CD4-positive, alpha-beta T cell treated with Interleukin-4 for 4 hours (primary cell): ENCODE measurements around the gene CFAP69.
A peak's percentile ranks its signal among the peaks of the same experiment; 100 is the strongest.

Experiments
- DNase-seq: peaks from one replicate; pipeline ENCODE4 v3.0.0-alpha.2; 2020

Gene CFAP69

GRCh38 chr7:90244909-90245851 lies at the start of gene CFAP69:
Gene CFAP69 (plus strand): TSS chr7:90245174. CDS start chr7:90245425, 251 bp downstream.
- DNase-seq: peak; percentile 85

GRCh38 chr7:90201500-90202195 lies 43.3 kb upstream of the CFAP69 start:
- DNase-seq: no peak

GRCh38 chr7:90207956-90208355 lies 37.0 kb upstream of the CFAP69 start:
- DNase-seq: no peak

GRCh38 chr7:90209776-90210175 lies 35.2 kb upstream of the CFAP69 start:
- DNase-seq: no peak

- DNase-seq: no peak
Measured at GRCh38 chr7:90210475-90210874, 34.5 kb upstream of the CFAP69 start.

GRCh38 chr7:90210981-90211380 lies 34.0 kb upstream of the CFAP69 start:
- DNase-seq: no peak

- no peak for DNase-seq
Measured at GRCh38 chr7:90211391-90212148, 33.4 kb upstream of the CFAP69 start, which contains the start of gene STEAP2. Gene STEAP2 (plus strand): TSS chr7:90211740. CDS start chr7:90225083, 13,343 bp downstream.

GRCh38 chr7:90212149-90212495 lies 32.9 kb upstream of the CFAP69 start:
- no peak for DNase-seq

GRCh38 chr7:90213521-90213920 lies 31.5 kb upstream of the CFAP69 start:
- DNase-seq: no peak

GRCh38 chr7:90216080-90216674 lies 28.8 kb upstream of the CFAP69 start:
- DNase-seq: no peak

- DNase-seq: no peak
Measured at GRCh38 chr7:90216771-90217170, 28.2 kb upstream of the CFAP69 start.

- DNase-seq: no peak
Measured at GRCh38 chr7:90222390-90222789, 22.6 kb upstream of the CFAP69 start.

- no peak for DNase-seq
Measured at GRCh38 chr7:90222811-90223725, 21.9 kb upstream of the CFAP69 start.

GRCh38 chr7:90224195-90224594 lies 20.8 kb upstream of the CFAP69 start:
- no peak for DNase-seq

- DNase-seq: no peak
Measured at GRCh38 chr7:90225181-90225580, 19.8 kb upstream of the CFAP69 start.

GRCh38 chr7:90225601-90226000 lies 19.4 kb upstream of the CFAP69 start:
- DNase-seq: no peak

GRCh38 chr7:90227259-90227658 lies 17.7 kb upstream of the CFAP69 start:
- no peak for DNase-seq

GRCh38 chr7:90229682-90230081 lies 15.3 kb upstream of the CFAP69 start:
- DNase-seq: no peak

GRCh38 chr7:90230834-90231233 lies 14.1 kb upstream of the CFAP69 start:
- no peak for DNase-seq

GRCh38 chr7:90231304-90231703 lies 13.7 kb upstream of the CFAP69 start:
- no peak for DNase-seq

GRCh38 chr7:90232430-90232829 lies 12.5 kb upstream of the CFAP69 start:
- no peak for DNase-seq

- DNase-seq: no peak
Measured at GRCh38 chr7:90233569-90233968, 11.4 kb upstream of the CFAP69 start.
